ENCODE results near the gene TSPAN4. TPM values are rescaled to one million over a fixed set of nuclear protein-coding genes. Genes with fewer than 3 reads are reported as not detected.

Gene TSPAN4
- total RNA-seq, 1 experiment from 2014 or later: 50.3 TPM

- Histone ChIP-seq H3K79me2 (ENCODE audit: insufficient read depth, low read length) (no peaks in the 10 kb centered on the region), H3K27ac (ENCODE audit: low read depth, low read length) (no peak overlapping the region), H3K4me3 (replicated peaks in 1 of 2; ENCODE audit: low read depth in 1 of 2, low read length in 2 of 2) (no peak overlapping the region), H3K9me2 (ENCODE audit: insufficient read depth) (no peaks in the 10 kb centered on the region), H3K27me3 (ENCODE audit: insufficient read depth, low read length) (no peaks in the 10 kb centered on the region), H2AFZ (ENCODE audit: low read depth, low read length, poor library complexity, severe bottlenecking) (no peak overlapping the region), H3K9me3 (ENCODE audit: control insufficient read depth in 1 of 2, insufficient read depth in 1 of 2, low read depth in 1 of 2, low read length in 2 of 2) (no peaks in the 10 kb centered on the region), H3K4me1 (ENCODE audit: control insufficient read depth in 1 of 2, insufficient read depth in 2 of 2, low read length in 2 of 2) (peaks cover 7 to 31% of the 10 kb centered on the region in 2 experiments), H3K36me3 (ENCODE audit: control insufficient read depth in 1 of 2, insufficient read depth in 2 of 2, low read length in 2 of 2) (no peaks in the 10 kb centered on the region), H3K9ac (ENCODE audit: low read length) (no peak overlapping the region), H3K4me2 (ENCODE audit: low read length) (no peak overlapping the region), H4K20me1 (ENCODE audit: insufficient read depth) (no peaks in the 10 kb centered on the region)
- intact Hi-C loops (cut with micrococcal nuclease): no loop called here
- ChIA-PET POLR2A (no interaction called here), CTCF (interaction anchor here (0.7 kb wide), 1 partner anchor 389 kb away, joined by 4 read pairs; no protein-coding TSS in a partner anchor), RAD21 (ENCODE audit: low non-redundant PET in 1 of 2, low total read pairs in 2 of 2, uncharacterized antibody in 2 of 2, unreplicated experiment in 2 of 2) (interaction anchor here in 1 of 2 experiments (1.0 kb wide), 1 partner anchor 16 kb away, joined by 3 read pairs; no protein-coding TSS in a partner anchor)
- no peak for DNase-seq (ENCODE audit: low read depth, low spot score)
- no peak for TF ChIP-seq CEBPB (IDR thresholded peaks at IDR 0.05; ENCODE audit: low read depth)
- no peak for TF ChIP-seq ZNF274 (IDR thresholded peaks at IDR 0.05; ENCODE audit: low read depth, low read length)
- TF ChIP-seq SP1 (IDR thresholded peaks at IDR 0.05; ENCODE audit: low read depth): no peak
- no peak for TF ChIP-seq SIN3A (IDR thresholded peaks at IDR 0.05; ENCODE audit: low read depth)
- no peak for TF ChIP-seq YY1 (IDR thresholded peaks at IDR 0.05; ENCODE audit: extremely low read depth, insufficient replicate concordance, low read depth, low read length)
- no peak for TF ChIP-seq POLR2AphosphoS5 (IDR thresholded peaks at IDR 0.05; ENCODE audit: low read depth, low read length)
- TF ChIP-seq ZBTB33 (IDR thresholded peaks at IDR 0.05; ENCODE audit: extremely low read depth, insufficient replicate concordance, low read length): no peak
- no peak for TF ChIP-seq REST (IDR thresholded peaks at IDR 0.05; ENCODE audit: low read depth)
- no peak for TF ChIP-seq CBX3 (IDR thresholded peaks at IDR 0.05; ENCODE audit: low read depth)
- no peak for TF ChIP-seq RAD21 (IDR thresholded peaks at IDR 0.05; ENCODE audit: low read depth)
- no peak for TF ChIP-seq MAX (IDR thresholded peaks at IDR 0.05)
- no peak for TF ChIP-seq POLR2A (IDR thresholded peaks at IDR 0.05; ENCODE audit: borderline replicate concordance, extremely low read depth, insufficient read depth, insufficient read length)
- ATAC-seq: peak; percentile 19
- no TSS peak for BruUV-seq (replicated peaks)
Measured at GRCh38 chr11:862081-862661, 19.5 kb downstream of the TSPAN4 start.

Data from HCT116 (cell line).